Spleen (tissue), 11 donors: ENCODE results near the gene PDE6A. TPM values are rescaled to one million over a fixed set of nuclear protein-coding genes. Genes with fewer than 3 reads are reported as not detected.
A peak's percentile ranks its signal among the peaks of the same experiment; 100 is the strongest.

Experiments used
- DNase-seq: peaks from one replicate; pipeline ENCODE4 v3.0.0-alpha.2; 2020
- H3K27ac ChIP-seq, 8 donors: fragments of 200-600 bp; sonication (generic) in 7 of 8; 1 replicate in 4 of 8; 2 replicates in 4 of 8; pipeline versions ENCODE4 v1.5.0 to v1.8.0; 2016 to 2021; ENCODE audit warnings: inconsistent platforms in 4 of 8, mild to moderate bottlenecking in 4 of 8, moderate library complexity in 1 of 8
- H3K27me3 ChIP-seq, 7 donors: fragments of 200-600 bp; sonication (generic) in 6 of 7; replicated peaks in 1 of 7; 1 replicate in 4 of 7; 2 replicates in 3 of 7; pipeline versions ENCODE4 v1.5.0 to v1.8.0; 2016 to 2021; ENCODE audit warnings: inconsistent platforms in 3 of 7, mild to moderate bottlenecking in 1 of 7
- H3K36me3 ChIP-seq, 6 donors: fragments of 200-600 bp; sonication (generic) in 5 of 6; 1 replicate in 4 of 6; 2 replicates in 2 of 6; pipeline versions ENCODE4 v1.5.0 to v1.8.0; 2016 to 2021; ENCODE audit warnings: inconsistent platforms in 2 of 6
- H3K4me1 ChIP-seq, 6 donors: fragments of 200-600 bp; sonication (generic) in 5 of 6; 1 replicate in 3 of 6; 2 replicates in 3 of 6; pipeline versions ENCODE4 v1.5.0 to v1.8.0; 2016 to 2021; ENCODE audit warnings: inconsistent platforms in 3 of 6
- H3K4me3 ChIP-seq, 8 donors: fragments of 200-600 bp; sonication (generic) in 7 of 8; 1 replicate in 4 of 8; 2 replicates in 4 of 8; pipeline versions ENCODE4 v1.5.0 to v1.8.0; 2016 to 2021; ENCODE audit warnings: inconsistent platforms in 4 of 8, mild to moderate bottlenecking in 4 of 8, moderate library complexity in 2 of 8
- H3K9me3 ChIP-seq, 8 donors: fragments of 200-600 bp; sonication (generic) in 7 of 8; 1 replicate in 4 of 8; 2 replicates in 4 of 8; pipeline versions ENCODE4 v1.5.0 to v1.8.0; 2016 to 2021; ENCODE audit warnings: inconsistent platforms in 4 of 8
- POLR2A ChIP-seq, 3 donors: fragments of 450-650 bp; IDR thresholded peaks; one replicate each; pipeline ENCODE4 v1.5.1; 2017; ENCODE audit warnings: antibody characterized with exemption in 3 of 3, mild to moderate bottlenecking in 1 of 3
- POLR2AphosphoS5 ChIP-seq, 3 donors: sonication (generic); formaldehyde crosslinking; IDR thresholded peaks; one replicate each; pipeline ENCODE4 v1.5.1; 2017; ENCODE audit warnings: antibody characterized with exemption in 3 of 3
- WGBS, 5 donors: extraction: QIAGEN DNeasy Blood & Tissue Kit in 3 of 5; methylation state at CpG; one replicate each; pipeline versions ENCODE4 v1.1.5 to v1.1.7; 2013 to 2018; 5-methylcytosine and 5-hydroxymethylcytosine counted together
- intact Hi-C: fragments of 100-400 bp; cut with DNase I; formaldehyde crosslinking; loops from one replicate; pipeline ENCODE4 v1.15.0; 2023; ENCODE audit warnings: low total_unique reads
- polyA plus RNA-seq, 3 donors: library from polyadenylated mRNA; stranded (reverse); fragments of 200-250 nt; gene quantifications; one replicate each; pipeline ENCODE4 v1.2.1, GENCODE V29; 2013
- total RNA-seq, 7 donors: library from RNA; depleted of rRNA in 3 of 7; stranded (reverse); fragments of >200 nt in 3 of 7; fragmentation: NEBNext Ultra II Directional in 4 of 7; extraction: Animal tissue kit (Norgen Biotek cat#: 25700) in 4 of 7; gene quantifications; one replicate each; pipeline versions ENCODE4 v1.1.0 to v1.2.1, GENCODE V29; 2016 to 2021
- TF ChIP-seq, protein P1 (sequence below), 11 experiments: fragments of 200-600 bp in 7 of 11; fragments of 450-650 bp in 4 of 11; sonication (generic) in 4 of 11; IDR thresholded peaks in 8 of 11; conservative IDR thresholded peaks in 3 of 11; 1 replicate in 7 of 11; 2 replicates in 4 of 11; pipeline versions ENCODE4 v1.4.0 to v1.8.0; 2016 to 2021; ENCODE audit warnings: antibody characterized with exemption in 11 of 11, inconsistent platforms in 4 of 11, mild to moderate bottlenecking in 1 of 11
- donor health status: healthy with polysubstance abuse.
- donor health status: DM: no; HTN: no; CAD: no; lungs with moderate emphysema.
- donor health status: DM: no; HTN: no; CAD: no.
- donor health status: Bipolar disorder and iron deficiency.
- donor health status: healthy.
- donor health status: DM: no; HTN: no; CAD: no.
- donor health status: DM: yes; HTN: yes; CAD: no.

The PDE6A gene
- total and polyA plus RNA-seq, 10 donors = not detected

DNA sequence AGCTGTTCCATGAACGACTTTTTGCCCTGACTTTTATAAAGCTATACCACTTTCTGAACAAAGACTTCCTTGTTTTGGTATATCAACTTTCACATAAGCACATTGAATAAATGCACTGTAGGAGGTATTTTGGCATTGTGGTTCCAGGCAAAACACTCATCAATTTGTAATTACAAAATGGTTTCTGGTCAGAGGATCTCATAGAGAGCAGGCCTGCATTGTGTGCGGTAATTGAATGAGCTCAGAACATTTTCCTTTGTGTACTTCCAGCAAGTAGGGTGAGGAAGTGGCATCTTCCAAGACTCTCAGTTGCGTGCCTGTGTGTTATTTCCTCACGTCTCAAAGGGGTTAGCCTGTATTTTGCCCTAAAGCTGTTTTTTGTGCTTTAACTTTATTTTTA, 89.2 kb downstream of the PDE6A start:
- 76 to 93% (median 80%) methylated on average over 4 of the region's 4 CpGs for WGBS, 5 donors
- H3K36me3 ChIP-seq = peaks cover 0 to under 1% (median 0%) of the 10 kb centered on the region in 6 donors
- H3K27ac ChIP-seq = no peak overlapping the region
- no peak overlapping the region for H3K4me3 ChIP-seq
- intact Hi-C loops = no loop called here
- TF ChIP-seq POLR2A (IDR thresholded peaks at IDR 0.05) (no peak), POLR2AphosphoS5 (IDR thresholded peaks at IDR 0.05) (no peak)
- TF ChIP-seq, protein P1, sequence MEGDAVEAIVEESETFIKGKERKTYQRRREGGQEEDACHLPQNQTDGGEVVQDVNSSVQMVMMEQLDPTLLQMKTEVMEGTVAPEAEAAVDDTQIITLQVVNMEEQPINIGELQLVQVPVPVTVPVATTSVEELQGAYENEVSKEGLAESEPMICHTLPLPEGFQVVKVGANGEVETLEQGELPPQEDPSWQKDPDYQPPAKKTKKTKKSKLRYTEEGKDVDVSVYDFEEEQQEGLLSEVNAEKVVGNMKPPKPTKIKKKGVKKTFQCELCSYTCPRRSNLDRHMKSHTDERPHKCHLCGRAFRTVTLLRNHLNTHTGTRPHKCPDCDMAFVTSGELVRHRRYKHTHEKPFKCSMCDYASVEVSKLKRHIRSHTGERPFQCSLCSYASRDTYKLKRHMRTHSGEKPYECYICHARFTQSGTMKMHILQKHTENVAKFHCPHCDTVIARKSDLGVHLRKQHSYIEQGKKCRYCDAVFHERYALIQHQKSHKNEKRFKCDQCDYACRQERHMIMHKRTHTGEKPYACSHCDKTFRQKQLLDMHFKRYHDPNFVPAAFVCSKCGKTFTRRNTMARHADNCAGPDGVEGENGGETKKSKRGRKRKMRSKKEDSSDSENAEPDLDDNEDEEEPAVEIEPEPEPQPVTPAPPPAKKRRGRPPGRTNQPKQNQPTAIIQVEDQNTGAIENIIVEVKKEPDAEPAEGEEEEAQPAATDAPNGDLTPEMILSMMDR (IDR thresholded peaks at IDR 0.05 in 8 of 11, conservative IDR thresholded peaks at IDR 0.05 in 3 of 11) = no peak
- H3K27me3 ChIP-seq = no peaks in the 10 kb centered on the region
- H3K4me1 ChIP-seq = peaks cover 0 to 11% (median 2%) of the 10 kb centered on the region in 6 donors
- no peaks in the 10 kb centered on the region for H3K9me3 ChIP-seq
- no peak for DNase-seq

DNA sequence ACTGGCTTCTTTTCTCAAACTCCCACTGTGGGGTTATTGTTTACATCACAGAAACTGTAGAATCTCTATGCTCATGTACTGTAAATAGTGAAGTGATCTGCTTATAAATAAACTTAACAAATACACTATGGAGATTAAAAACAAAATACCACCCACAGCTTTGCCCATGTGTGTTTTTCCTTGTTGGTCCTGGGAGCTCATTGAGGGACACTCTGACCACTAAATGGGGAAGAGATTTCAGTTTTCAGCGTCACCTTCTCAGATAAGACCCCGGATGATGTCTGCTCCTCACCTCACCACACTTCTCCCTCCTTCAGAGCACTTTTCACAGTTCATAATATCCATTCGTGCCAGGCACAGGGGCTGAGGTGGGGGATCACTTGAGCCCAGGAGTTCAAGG, 89.7 kb downstream of the PDE6A start:
- H3K9me3 ChIP-seq = no peaks in the 10 kb centered on the region
- WGBS, 5 donors = 88 to 93% (median 90%) methylated on average over 3 of the region's 3 CpGs
- H3K27me3 ChIP-seq = no peaks in the 10 kb centered on the region
- peaks cover 0 to 11% (median 2%) of the 10 kb centered on the region in 6 donors for H3K4me1 ChIP-seq
- no peak overlapping the region for H3K4me3 ChIP-seq
- DNase-seq = no peak
- TF ChIP-seq POLR2A (IDR thresholded peaks at IDR 0.05) (no peak), POLR2AphosphoS5 (IDR thresholded peaks at IDR 0.05) (no peak)
- TF ChIP-seq, protein P1 (IDR thresholded peaks at IDR 0.05 in 8 of 11, conservative IDR thresholded peaks at IDR 0.05 in 3 of 11) = no peak
- H3K36me3 ChIP-seq = peaks cover 0 to 5% (median 0%) of the 10 kb centered on the region in 6 donors
- H3K27ac ChIP-seq = no peak overlapping the region
- intact Hi-C loops = no loop called here

DNA sequence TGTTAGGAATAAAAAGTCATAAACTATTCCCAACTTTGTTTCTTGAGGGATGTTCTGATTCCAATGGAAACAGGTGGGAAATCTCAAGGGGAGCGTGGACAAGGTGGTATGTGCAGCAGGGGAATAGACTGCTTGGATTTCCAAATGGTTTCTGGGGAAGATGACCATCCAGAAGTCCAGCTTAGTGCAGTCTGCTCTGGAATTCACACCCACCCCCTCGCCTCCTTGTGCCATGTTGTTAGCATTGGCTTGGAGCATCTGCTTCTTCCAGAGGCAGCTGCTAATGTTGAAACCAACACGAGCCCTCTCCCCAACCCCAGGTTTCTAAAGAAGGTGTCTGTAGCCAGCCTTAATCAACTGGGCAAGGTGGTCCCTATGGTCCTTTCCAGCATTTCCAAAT, 90.9 kb downstream of the PDE6A start:
- DNase-seq = peak; percentile 31
- Histone ChIP-seq H3K36me3 (peaks cover 0 to 15% (median under 1%) of the 10 kb centered on the region in 6 donors), H3K27ac (no peak overlapping the region), H3K9me3 (no peaks in the 10 kb centered on the region), H3K4me1 (peaks cover 0 to 11% (median 2%) of the 10 kb centered on the region in 6 donors), H3K4me3 (no peak overlapping the region), H3K27me3 (no peaks in the 10 kb centered on the region)
- intact Hi-C loops = no loop called here
- WGBS, 5 donors = 84 to 94% (median 90%) methylated on average over 3 of the region's 3 CpGs
- TF ChIP-seq POLR2AphosphoS5 (IDR thresholded peaks at IDR 0.05) (no peak), POLR2A (IDR thresholded peaks at IDR 0.05) (no peak)
- TF ChIP-seq, protein P1 (IDR thresholded peaks at IDR 0.05 in 8 of 11, conservative IDR thresholded peaks at IDR 0.05 in 3 of 11) = no peak

DNA sequence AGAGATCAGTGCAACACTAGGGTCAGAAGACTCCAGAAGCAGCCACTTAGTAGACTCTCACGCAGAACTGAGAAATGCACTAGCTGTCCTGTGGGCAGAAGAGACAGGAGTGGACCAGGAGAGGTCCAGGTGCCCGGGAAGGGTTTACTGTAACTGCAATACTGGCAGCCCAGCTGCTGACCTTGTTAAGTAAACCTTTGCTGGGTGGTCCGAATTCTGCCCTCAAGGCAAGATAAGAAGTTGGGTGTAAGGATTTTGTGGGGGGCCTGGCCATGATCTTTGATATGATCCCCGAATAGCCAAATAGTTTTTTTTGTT, 91.3 kb downstream of the PDE6A start:
- peaks cover 0 to 11% (median 2%) of the 10 kb centered on the region in 6 donors for H3K4me1 ChIP-seq
- intact Hi-C loops = no loop called here
- 74 to 89% (median 81%) methylated on average over 4 of the region's 4 CpGs for WGBS, 5 donors
- no peaks in the 10 kb centered on the region for H3K27me3 ChIP-seq
- peaks cover 0 to 19% (median 3%) of the 10 kb centered on the region in 6 donors for H3K36me3 ChIP-seq
- no peak overlapping the region for H3K27ac ChIP-seq
- no peak overlapping the region for H3K4me3 ChIP-seq
- no peak for DNase-seq
- no peaks in the 10 kb centered on the region for H3K9me3 ChIP-seq
- TF ChIP-seq POLR2AphosphoS5 (IDR thresholded peaks at IDR 0.05) (no peak), POLR2A (IDR thresholded peaks at IDR 0.05) (no peak)
- TF ChIP-seq, protein P1 (IDR thresholded peaks at IDR 0.05 in 8 of 11, conservative IDR thresholded peaks at IDR 0.05 in 3 of 11) = peak in 6 of 11 experiments; percentile 21 to 55 (median 36)
